Skin epidermis (tissue), 12 donors: ENCODE results near the gene SLC25A17.
"Not testable (repeated sequence)": the region's sequence is repeated elsewhere in the genome, so short reads cannot be mapped to it uniquely, and the experiment has no call there.

Experiments used
- H3K27ac ChIP-seq, 21 experiments: fragments of 200-600 bp; sonication (generic) in 11 of 21; one replicate each; pipeline ENCODE4 v1.5.0; 2020; ENCODE audit warnings: mild to moderate bottlenecking in 3 of 21, inconsistent platforms in 2 of 21, moderate library complexity in 2 of 21
- H3K4me3 ChIP-seq, 7 experiments: fragments of 200-600 bp; sonication (generic) in 2 of 7; one replicate each; pipeline ENCODE4 v1.5.0; 2020; ENCODE audit warnings: inconsistent platforms in 2 of 7, mild to moderate bottlenecking in 2 of 7, moderate library complexity in 1 of 7

SLC25A17 gene

GRCh38 chr22:40826292-40826691 lies 7.1 kb upstream of the SLC25A17 start:
- not testable (repeated sequence) for H3K4me3 ChIP-seq

DNA sequence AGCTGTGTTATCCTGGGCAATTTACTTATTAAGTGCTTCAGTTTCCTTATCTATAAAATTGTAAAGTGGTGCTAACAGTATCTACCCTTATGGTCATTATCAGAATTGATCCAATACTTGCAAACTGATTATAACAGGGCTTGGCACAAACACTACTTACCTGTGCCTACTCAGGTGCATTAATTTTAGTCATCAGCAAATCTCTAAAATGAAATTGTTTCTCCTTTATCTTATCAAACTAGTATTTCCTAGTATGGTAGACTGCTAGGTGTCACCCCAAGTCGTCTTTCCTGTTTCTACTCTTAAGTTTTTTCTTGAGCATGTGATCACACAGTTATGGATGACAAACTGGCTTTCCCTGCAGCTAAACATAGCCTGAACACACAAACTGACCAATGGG lies 4.3 kb upstream of the SLC25A17 start:
- no peak overlapping the region for H3K27ac ChIP-seq
- H3K4me3 ChIP-seq = no peak overlapping the region

More at GRCh38 chr22:40826292-40826691, 7.1 kb upstream of the SLC25A17 start:
- not testable (repeated sequence) for H3K27ac ChIP-seq

DNA sequence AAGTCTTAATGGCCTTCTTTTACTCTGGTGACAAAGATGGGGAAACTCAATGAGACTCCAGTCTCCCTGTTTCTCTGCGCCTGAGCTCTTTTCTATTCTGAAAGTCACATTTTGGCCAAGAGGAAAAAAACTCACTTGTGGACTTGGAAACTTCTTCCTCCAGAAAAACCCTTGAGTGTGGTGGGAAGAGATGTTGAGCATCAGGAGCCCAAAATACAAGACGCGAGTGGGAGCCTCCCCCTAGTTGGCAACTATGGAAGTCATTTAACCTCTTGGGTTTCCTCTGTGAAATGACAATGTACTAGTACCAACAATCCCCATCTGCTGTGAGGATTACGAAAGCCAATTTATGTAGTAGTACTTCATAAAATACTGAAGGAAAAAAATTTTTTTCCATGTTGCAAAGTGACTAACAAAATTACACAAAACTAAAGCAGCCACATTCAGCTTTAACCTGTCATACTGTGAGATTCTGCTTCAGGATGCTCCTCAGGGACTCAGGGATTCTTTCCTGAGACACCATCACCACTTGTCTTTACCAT lies 524 bp upstream of the SLC25A17 start:
- Histone ChIP-seq H3K27ac (peak overlapping the region in 18 of 21 experiments; percentile 37 to 90 (median 82)), H3K4me3 (peak overlapping the region; percentile 59 to 96 (median 81))

DNA sequence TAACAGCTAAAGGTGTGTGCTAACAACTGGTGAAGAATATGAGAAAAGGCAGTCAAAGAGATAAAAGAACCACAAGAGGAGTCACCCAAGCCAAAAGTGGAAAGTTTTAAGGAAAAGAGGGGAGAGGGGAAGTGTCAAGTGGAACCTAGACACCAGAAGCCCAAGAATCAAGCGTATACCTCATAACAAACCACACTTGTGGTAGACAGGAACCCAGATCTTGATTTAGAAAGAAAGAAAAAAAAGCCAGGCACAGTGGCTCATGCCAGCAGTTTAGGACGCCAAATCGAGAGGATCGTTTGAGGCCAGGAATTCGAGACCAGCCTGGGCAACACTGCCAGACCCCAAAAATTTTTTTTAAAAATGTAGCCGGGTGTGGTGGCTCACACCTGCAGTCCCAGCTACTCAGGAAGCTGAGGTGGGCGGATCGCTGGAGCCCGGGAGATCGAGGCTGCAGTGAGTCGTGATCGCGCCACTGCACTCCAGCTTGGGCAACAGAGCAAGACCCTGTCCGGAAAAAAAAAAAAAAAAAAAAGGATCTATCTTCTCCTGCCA lies 877 bp downstream of the SLC25A17 start:
- peak overlapping the region; percentile 59 to 96 (median 81) for H3K4me3 ChIP-seq
- H3K27ac ChIP-seq = peak overlapping the region in 10 of 21 experiments; percentile 51 to 90 (median 81)

- Histone ChIP-seq H3K4me3 (no peak overlapping the region), H3K27ac (peak overlapping the region in 1 of 21 experiments; percentile 83)
Observed at GRCh38 chr22:40817737-40818136, 1.4 kb downstream of the SLC25A17 start.

GRCh38 chr22:40813912-40814315 lies 5.2 kb downstream of the SLC25A17 start:
- Histone ChIP-seq H3K4me3 (no peak overlapping the region), H3K27ac (no peak overlapping the region)

DNA sequence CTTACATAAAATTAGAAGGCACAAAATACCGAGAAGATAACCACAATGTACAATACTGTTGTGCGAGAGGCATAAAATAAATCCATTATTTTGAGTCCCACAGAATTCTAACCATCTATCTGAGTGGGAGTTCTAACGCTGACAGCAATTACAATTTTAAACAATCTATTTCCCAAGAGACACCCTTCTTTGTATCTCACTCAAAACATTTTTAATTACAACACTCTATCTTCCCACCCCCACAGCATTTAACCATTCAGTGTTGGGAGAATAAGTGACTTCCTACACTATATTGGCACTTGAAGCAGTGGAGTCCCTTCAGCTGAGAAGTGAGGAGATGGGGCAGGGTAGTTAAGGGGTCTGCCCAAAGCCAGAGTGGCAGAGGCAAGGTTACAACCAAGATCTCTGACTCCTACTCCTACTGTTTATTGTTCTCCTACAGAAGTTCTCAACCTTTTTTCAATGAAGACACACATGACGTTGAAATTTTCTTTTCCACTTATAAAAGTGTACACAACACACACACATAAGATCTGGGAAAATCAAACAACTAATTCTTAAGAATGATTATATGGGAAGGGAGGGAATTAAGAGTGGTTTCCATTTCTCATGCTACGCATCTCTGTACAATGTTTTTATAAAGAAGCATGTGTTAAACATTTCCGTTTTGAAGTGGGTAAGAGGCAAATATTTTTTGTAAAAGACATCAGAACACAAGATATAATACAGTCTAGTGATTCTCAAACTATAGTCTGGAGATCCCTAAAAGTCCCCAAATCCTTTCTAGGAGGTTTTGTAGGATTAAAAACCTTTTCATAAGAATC lies 10.9 kb downstream of the SLC25A17 start:
- H3K27ac ChIP-seq = no peak overlapping the region

GRCh38 chr22:40806711-40807110 lies 12.4 kb downstream of the SLC25A17 start:
- no peak overlapping the region for H3K27ac ChIP-seq

More for the DNA sequence above, 10.9 kb downstream of the SLC25A17 start:
- no peak overlapping the region for H3K4me3 ChIP-seq

DNA sequence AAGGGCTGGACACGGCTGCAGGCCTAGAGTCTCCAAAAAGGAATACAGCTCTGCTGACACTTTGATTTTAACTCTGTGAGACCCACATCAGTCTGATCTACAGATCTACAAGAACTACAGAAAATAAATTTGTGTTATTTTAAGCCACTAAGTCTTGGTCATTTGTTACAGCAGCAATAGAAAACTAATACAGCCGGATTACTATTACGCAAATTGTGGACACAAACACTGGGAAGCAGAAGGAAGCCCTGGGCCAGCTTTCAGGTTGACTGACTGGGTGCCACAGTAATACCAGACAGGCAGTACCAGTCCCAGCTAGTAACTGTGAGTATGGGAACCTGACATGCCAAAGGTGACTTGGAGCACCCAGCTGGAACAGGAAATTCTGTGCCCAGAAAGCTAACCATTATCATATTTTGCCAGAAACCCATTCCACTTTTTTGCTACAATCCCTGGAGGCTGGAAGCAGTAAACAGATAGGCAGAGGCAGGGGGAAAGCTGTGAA lies 13.4 kb downstream of the SLC25A17 start:
- Histone ChIP-seq H3K27ac (no peak overlapping the region), H3K4me3 (no peak overlapping the region)

More at GRCh38 chr22:40806711-40807110, 12.4 kb downstream of the SLC25A17 start:
- no peak overlapping the region for H3K4me3 ChIP-seq

DNA sequence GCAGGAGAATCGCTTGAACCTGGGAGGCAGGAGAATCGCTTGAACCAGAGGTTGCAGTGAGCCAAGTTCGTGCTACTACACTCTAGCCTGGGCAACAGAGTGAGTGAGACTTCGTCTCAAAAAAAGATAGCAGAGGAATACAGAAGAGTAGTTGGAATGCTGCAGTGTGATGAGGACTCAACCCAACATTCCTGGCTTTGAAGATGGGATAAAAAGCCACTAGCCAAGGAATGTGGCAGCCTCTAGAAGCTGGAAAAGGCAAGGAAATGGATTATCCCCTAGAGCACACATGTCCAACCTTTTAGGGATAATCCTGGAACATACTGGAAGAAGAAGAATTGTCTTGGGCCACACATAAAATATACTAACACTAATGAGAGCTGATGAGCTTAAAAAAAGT lies 13.9 kb downstream of the SLC25A17 start:
- Histone ChIP-seq H3K4me3 (no peak overlapping the region), H3K27ac (no peak overlapping the region)

DNA sequence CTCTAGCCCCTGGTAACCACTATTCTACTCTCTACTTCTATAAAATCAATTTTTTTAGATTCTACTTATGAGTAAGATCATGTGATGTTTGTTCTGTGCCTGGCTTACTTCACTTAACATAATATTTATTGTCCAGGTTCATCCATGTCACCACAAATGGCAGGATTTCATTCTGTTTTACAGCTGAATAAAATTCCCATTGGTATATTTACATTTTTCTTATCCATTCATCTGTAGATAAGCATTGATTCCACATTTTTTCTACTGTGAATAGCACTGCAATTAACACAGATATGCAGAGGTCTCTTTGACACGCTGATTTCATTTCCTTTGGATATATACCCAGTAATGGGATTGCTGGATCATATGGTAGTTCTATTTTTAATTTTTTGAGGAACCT lies 15.8 kb downstream of the SLC25A17 start:
- no peak overlapping the region for H3K27ac ChIP-seq
- no peak overlapping the region for H3K4me3 ChIP-seq

GRCh38 chr22:40799008-40799407 lies 20.1 kb downstream of the SLC25A17 start:
- no peak overlapping the region for H3K4me3 ChIP-seq
- no peak overlapping the region for H3K27ac ChIP-seq

DNA sequence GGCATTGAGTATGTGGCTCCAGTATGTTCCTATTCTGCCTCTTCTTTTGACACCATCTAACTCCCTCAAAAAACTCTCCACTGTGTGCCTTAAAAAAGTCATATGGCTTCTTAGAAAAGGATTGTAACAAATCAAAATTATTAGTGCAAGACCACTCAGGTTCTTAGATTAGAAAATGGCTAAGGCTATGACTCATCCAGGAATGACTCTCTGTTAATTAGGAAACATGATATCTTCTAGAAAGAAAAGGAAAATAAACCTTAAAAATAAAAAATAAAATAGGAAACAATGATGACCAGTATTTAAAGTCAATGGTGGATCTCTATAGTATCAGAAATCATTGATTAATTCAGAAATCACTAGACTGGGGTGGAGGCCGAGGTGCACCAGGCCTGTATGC lies 21.7 kb downstream of the SLC25A17 start:
- Histone ChIP-seq H3K4me3 (no peak overlapping the region), H3K27ac (no peak overlapping the region)

DNA sequence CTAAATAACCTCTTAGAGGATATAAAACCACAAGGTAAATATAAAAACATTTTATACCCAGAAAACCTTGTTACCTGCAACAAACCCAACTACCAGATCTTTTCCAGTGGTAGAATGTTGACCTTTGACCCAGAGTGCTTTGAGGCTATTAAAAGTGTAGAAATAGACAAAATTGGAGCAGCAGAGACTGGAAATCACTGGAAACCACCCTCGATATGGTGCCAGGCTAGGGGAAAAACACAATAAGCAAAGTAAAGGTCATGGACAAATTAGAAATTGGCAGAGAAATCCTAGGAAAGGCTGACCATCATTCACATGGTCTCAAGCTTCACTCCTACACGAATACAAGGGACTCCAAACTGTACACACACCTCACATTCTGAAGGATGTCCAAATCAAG lies 26.7 kb downstream of the SLC25A17 start:
- Histone ChIP-seq H3K27ac (no peak overlapping the region), H3K4me3 (no peak overlapping the region)

- no peak overlapping the region for H3K27ac ChIP-seq
- H3K4me3 ChIP-seq = no peak overlapping the region
Observed at GRCh38 chr22:40791241-40791640, 27.9 kb downstream of the SLC25A17 start.

DNA sequence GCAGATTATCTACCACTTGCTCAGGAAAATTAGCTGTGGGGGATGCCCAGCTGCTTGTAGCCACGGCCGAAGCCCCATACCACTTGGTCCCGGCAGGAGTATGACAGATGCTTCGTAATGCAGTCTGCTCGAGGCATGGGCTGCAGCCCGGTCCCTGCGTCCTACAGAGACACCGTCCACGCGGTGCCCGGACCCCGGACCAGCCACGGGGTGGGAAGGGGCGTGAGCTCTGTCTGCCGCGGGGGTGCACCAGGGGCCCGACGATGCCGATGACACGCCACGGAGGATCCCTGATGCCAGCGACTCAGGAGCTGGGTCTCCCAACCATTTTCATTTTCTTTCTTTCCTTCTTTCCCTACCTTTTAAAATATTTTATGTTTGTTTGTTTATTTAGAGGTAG lies 30.0 kb downstream of the SLC25A17 start:
- H3K27ac ChIP-seq = no peak overlapping the region
- H3K4me3 ChIP-seq = no peak overlapping the region

DNA sequence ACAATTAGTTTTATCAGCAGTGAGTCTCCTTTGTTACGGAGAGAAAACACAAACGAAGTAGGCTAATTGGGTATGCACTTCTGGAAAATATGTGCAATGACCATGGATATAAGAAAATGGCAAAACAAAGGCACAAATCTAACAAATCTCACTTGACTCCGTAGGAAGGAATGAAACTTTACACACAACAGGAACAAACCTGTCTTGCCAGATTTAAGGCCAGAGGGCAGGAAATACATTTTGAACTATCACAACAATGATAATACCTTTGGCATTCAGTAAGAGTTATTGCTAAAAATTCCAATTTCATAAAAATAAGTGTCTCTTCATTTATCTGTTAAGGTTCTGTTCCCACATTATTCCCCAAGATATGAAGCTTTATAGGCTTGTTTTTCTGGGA lies 36.6 kb downstream of the SLC25A17 start:
- Histone ChIP-seq H3K4me3 (no peak overlapping the region), H3K27ac (no peak overlapping the region)

DNA sequence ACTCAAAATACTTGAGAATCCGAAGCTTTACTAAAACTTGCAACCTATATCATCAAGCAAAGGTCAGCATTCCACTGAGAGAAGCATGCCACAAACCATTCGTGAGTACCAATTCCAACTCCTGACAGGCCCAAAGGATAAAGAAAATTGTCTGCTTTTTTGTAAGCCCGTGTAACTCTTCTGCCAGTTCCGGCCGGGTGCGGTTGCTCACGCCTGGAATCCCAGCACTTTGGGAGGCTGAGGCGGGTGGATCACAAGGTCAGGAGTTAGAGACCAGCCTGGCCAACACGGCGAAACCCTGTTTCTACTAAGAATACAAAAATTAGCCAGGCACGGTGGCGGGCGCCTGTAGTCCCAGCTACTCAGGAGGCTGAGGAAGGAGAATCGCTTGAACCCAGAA lies 37.4 kb downstream of the SLC25A17 start:
- not testable (repeated sequence) for H3K4me3 ChIP-seq, H3K27ac ChIP-seq

DNA sequence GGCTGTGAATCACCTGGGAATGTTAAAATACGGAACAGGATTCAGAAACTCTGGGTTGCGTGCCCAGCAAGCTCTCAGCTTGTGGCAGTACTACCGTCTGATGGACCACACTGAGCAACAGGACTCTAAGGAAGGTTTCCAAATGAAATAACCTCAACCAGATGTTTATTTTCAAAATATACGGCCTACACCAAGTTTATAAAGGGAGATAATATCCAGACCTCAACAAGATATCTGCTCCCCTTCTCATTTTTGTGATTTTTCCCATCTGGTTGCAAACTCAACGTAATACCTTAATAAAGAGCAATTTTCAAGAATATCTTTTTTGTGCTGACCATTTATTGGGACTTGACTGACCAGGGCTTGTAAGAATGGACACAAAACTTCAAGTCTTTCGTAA lies 49.4 kb downstream of the SLC25A17 start:
- Histone ChIP-seq H3K27ac (no peak overlapping the region), H3K4me3 (no peak overlapping the region)

DNA sequence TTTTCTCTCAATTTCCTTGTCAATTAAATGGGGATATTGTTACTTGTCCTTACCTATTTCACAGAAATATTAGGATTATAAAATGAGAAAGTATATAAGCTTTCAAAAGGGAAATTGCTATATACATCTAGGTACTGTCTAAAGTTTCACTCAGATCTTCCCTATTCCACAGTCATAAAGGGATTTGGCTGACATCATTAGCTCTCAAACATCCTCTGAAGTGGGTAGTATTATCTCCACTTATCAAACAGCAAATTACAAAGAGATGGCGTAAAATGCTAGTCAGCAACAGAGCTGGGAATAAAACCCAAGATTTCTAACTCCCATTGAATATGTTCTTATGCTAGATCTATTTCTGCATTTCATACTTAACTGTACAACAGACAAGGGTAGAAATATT lies 50.9 kb downstream of the SLC25A17 start:
- H3K27ac ChIP-seq = no peak overlapping the region
- no peak overlapping the region for H3K4me3 ChIP-seq

DNA sequence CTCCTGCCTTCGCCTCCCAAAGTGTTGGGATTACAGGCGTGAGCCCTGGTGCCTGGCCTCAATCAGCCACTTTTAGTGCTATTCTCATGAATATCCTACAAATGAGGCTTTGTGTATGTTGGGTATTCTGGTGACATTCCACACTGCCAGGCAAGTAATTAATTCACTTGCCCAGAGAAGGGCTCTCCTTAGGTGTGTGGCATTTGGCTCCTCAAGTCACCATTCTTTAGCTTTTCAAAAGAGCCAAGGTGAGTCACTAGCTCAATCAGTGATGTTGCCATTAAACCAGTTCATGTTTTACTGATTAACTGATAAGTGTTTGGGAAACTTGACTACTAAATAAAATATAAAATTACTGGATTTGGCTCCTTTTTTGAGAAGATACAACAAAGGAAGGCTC lies 52.2 kb downstream of the SLC25A17 start:
- H3K27ac ChIP-seq = no peak overlapping the region

More for the DNA sequence above, 52.2 kb downstream of the SLC25A17 start:
- no peak overlapping the region for H3K4me3 ChIP-seq
